PC-9 (cell line): Measurements from ENCODE around the gene TMEM35B. TPM values are rescaled to one million over a fixed set of nuclear protein-coding genes. Genes with fewer than 3 reads are reported as not detected.

Experiments
- BruUV-seq: library from RNA; stranded (reverse); fragments of 400-500 nt; replicated peaks from 2 replicates; lab custom pipeline; 2021; lab: Mats Ljungman, UMichigan
- CTCF ChIA-PET: fragments of 300-600 bp; sonication (Branson Sonifier 250); formaldehyde crosslinking; loops from one replicate; lab custom pipeline; 2022; ENCODE audit warnings: antibody characterized with exemption; lab: Charles Lee
- POLR2A ChIA-PET: fragments of 300-600 bp; sonication (Branson Sonifier 250); formaldehyde crosslinking; loops from one replicate; lab custom pipeline; 2022; ENCODE audit warnings: antibody characterized with exemption; ENCODE audit not compliant: unreplicated experiment; lab: Charles Lee
- DNase-seq, 2 experiments: peaks; one replicate each; pipeline versions ENCODE4 v3.0.0 to v3.0.0-alpha.2; 2015 to 2022; ENCODE audit warnings: mixed read lengths in 1 of 2
- H2AFZ ChIP-seq: fragments of 200-600 bp; sonication (generic); 2 replicates; pipeline ENCODE4 v1.8.1; 2017; ENCODE audit warnings: antibody characterized with exemption
- H3F3A ChIP-seq: fragments of 200-600 bp; sonication (generic); 2 replicates; pipeline ENCODE4 v1.8.1; 2017; ENCODE audit warnings: antibody characterized with exemption, mild to moderate bottlenecking, low read depth; ENCODE audit not compliant: insufficient read depth
- H3K27ac ChIP-seq: fragments of 200-600 bp; sonication (generic); 2 replicates; pipeline ENCODE4 v1.6.1; 2016; ENCODE audit warnings: mixed run types
- H3K27me3 ChIP-seq: fragments of 200-600 bp; sonication (generic); 2 replicates; pipeline ENCODE4 v1.6.1; 2016; ENCODE audit warnings: low read depth, mixed run types; ENCODE audit not compliant: insufficient read depth
- H3K36me3 ChIP-seq: fragments of 200-600 bp; sonication (generic); 2 replicates; pipeline ENCODE4 v1.6.1; 2016; ENCODE audit warnings: low read depth, mixed run types
- H3K4me1 ChIP-seq: fragments of 200-600 bp; sonication (generic); replicated peaks from 2 replicates; pipeline ENCODE4 v1.6.1; 2016; ENCODE audit warnings: mixed run types; ENCODE audit not compliant: insufficient read depth
- H3K4me2 ChIP-seq: fragments of 200-600 bp; sonication (generic); 2 replicates; pipeline ENCODE4 v1.6.1; 2017; ENCODE audit warnings: mixed run types
- H3K4me3 ChIP-seq: fragments of 200-600 bp; sonication (generic); 2 replicates; pipeline ENCODE4 v1.6.1; 2016; ENCODE audit warnings: mixed run types
- H3K79me2 ChIP-seq: fragments of 200-600 bp; sonication (generic); 2 replicates; pipeline ENCODE4 v1.6.1; 2017; ENCODE audit warnings: low read depth, mixed run types
- H3K9me2 ChIP-seq: fragments of 200-600 bp; sonication (generic); 2 replicates; pipeline ENCODE4 v1.8.1; 2017; ENCODE audit warnings: mild to moderate bottlenecking; ENCODE audit not compliant: insufficient read depth
- H3K9me3 ChIP-seq: fragments of 200-600 bp; sonication (generic); 2 replicates; pipeline ENCODE4 v1.8.1; 2016; ENCODE audit warnings: low read depth; ENCODE audit not compliant: insufficient read depth
- H4K20me1 ChIP-seq: fragments of 200-600 bp; sonication (generic); 2 replicates; pipeline ENCODE4 v1.8.1; 2017; ENCODE audit not compliant: insufficient read depth
- CTCF ChIP-seq: fragments of 200-600 bp; sonication (generic); conservative IDR thresholded peaks from 2 replicates; pipeline ENCODE4 v1.6.1; 2017; ENCODE audit warnings: mixed run types, antibody characterized with exemption, mild to moderate bottlenecking, moderate library complexity
- EZH2 ChIP-seq: fragments of 200-600 bp; sonication (generic); IDR thresholded peaks from 2 replicates; pipeline ENCODE4 v1.8.0; 2017; ENCODE audit warnings: antibody characterized with exemption, low read depth
- intact Hi-C: fragments of 100-400 bp; cut with micrococcal nuclease; formaldehyde crosslinking; loops from one replicate; pipeline ENCODE4 v1.10.0; 2022; ENCODE audit not compliant: unreplicated experiment
- total RNA-seq: library from RNA; stranded (reverse); gene quantifications from 2 replicates; pipeline ENCODE4 v1.2.3, GENCODE V29; 2021

Gene TMEM35B
- total RNA-seq, 1 experiment from 2014 or later, result 41.7 TPM

GRCh38 chr1:34974626-34975025 lies 10.5 kb downstream of the TMEM35B start:
- Histone ChIP-seq H3F3A (0 out of 2 replicates have a peak, but pooled peaks cover 5% of the 10 kb centered on the region), H3K9me3 (no peaks in the 10 kb centered on the region), H3K9me2 (no peaks in the 10 kb centered on the region), H3K4me1 (no peaks in the 10 kb centered on the region), H3K27ac (no peak overlapping the region), H3K27me3 (peaks cover 6% of the 10 kb centered on the region; the same call in 1 of the 2 replicates), H2AFZ (no peak overlapping the region), H4K20me1 (no peaks in the 10 kb centered on the region), H3K4me2 (no peak overlapping the region), H3K79me2 (no peaks in the 10 kb centered on the region), H3K36me3 (no peaks in the 10 kb centered on the region), H3K4me3 (no peak overlapping the region)
- TF ChIP-seq EZH2 (no peak), CTCF (no peak)
- ChIA-PET POLR2A (interaction anchor here (0.7 kb wide), 1 partner anchor 188 kb away, joined by 3 read pairs; no protein-coding TSS in a partner anchor), CTCF (no interaction called here)
- intact Hi-C loops, result no loop called here
- no TSS peak for BruUV-seq
- DNase-seq, result no peak

- no peak for DNase-seq
- Histone ChIP-seq H3K36me3 (no peaks in the 10 kb centered on the region), H3K4me1 (no peaks in the 10 kb centered on the region), H3K27me3 (peaks cover 13% of the 10 kb centered on the region; the same call in 1 of the 2 replicates), H3K79me2 (no peaks in the 10 kb centered on the region), H3K4me3 (no peak overlapping the region), H3K9me2 (no peaks in the 10 kb centered on the region), H3K27ac (no peak overlapping the region), H4K20me1 (no peaks in the 10 kb centered on the region), H2AFZ (no peak overlapping the region), H3K4me2 (no peak overlapping the region), H3K9me3 (0 out of 2 replicates have a peak, but pooled peaks cover 6% of the 10 kb centered on the region), H3F3A (0 out of 2 replicates have a peak, but pooled peaks cover 5% of the 10 kb centered on the region)
- ChIA-PET POLR2A (no interaction called here), CTCF (no interaction called here)
- intact Hi-C loops, result no loop called here
- no TSS peak for BruUV-seq
- TF ChIP-seq CTCF (no peak), EZH2 (no peak)
These were observed 11.8 kb downstream of the TMEM35B start for GRCh38 chr1:34973326-34973725.

GRCh38 chr1:34970829-34971228 lies 14.3 kb downstream of the TMEM35B start:
- no peak overlapping the region for H2AFZ ChIP-seq
- H4K20me1 ChIP-seq, result no peaks in the 10 kb centered on the region
- H3K9me2 ChIP-seq, result no peaks in the 10 kb centered on the region
- peaks cover 13% of the 10 kb centered on the region for H3K27me3 ChIP-seq
- H3K27ac ChIP-seq, result no peak overlapping the region
- 0 out of 2 replicates have a peak, but pooled peaks cover 6% of the 10 kb centered on the region for H3K9me3 ChIP-seq
- no peaks in the 10 kb centered on the region for H3K79me2 ChIP-seq
- CTCF ChIA-PET, result no interaction called here
- intact Hi-C loops, result no loop called here
- H3K4me2 ChIP-seq, result no peak overlapping the region
- no peaks in the 10 kb centered on the region for H3K36me3 ChIP-seq
- BruUV-seq, result no TSS peak
- H3K4me3 ChIP-seq, result no peak overlapping the region
- TF ChIP-seq CTCF (no peak), EZH2 (no peak)
- H3K4me1 ChIP-seq, result no peaks in the 10 kb centered on the region
- H3F3A ChIP-seq, result 0 out of 2 replicates have a peak, but pooled peaks cover 5% of the 10 kb centered on the region
- peak; percentile 9 to 43 for DNase-seq
- POLR2A ChIA-PET, result interaction anchor here (0.7 kb wide), 1 partner anchor 227 kb away, joined by 3 read pairs; no protein-coding TSS in a partner anchor
